ENCODE measurements around the gene OR9Q1. TPM values are rescaled to one million over a fixed set of nuclear protein-coding genes. Genes with fewer than 3 reads are reported as not detected.

OR9Q1 gene
- total RNA-seq, 1 donor from 2014 or later = not detected

DNA sequence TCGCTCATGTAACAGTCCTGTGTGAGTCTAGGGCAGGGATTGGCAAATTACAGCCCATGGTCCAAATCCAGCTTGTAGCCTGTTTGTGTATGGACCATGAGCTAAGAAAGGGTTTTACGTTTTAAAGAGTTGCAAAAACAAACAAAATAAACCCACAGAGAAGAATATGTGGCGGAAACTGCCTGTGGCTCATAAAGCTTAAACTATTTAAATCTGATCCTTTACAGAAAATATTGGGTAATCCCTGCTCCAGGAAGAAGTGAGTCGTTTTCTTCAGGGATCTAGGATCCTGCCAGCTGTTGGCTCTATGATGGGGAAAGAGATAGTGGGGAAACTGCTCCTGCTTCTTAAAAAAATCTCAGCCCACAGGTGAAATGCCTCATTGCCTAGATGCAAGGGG is 3.7 kb downstream of the OR9Q1 start:
- intact Hi-C loops (cut with DNase I) = no loop called here
- no peak for DNase-seq
- no peak for ATAC-seq (ENCODE audit: poor library complexity)

- intact Hi-C loops (cut with DNase I) = no loop called here
- ATAC-seq (ENCODE audit: poor library complexity) (peak; percentile 26), DNase-seq (peak; percentile 42)
Observed at GRCh38 chr11:58028687-58029411, 5.2 kb downstream of the OR9Q1 start.

GRCh38 chr11:58030653-58031052 is 7.0 kb downstream of the OR9Q1 start, which contains the start of gene OR6Q1:
TSS of gene OR6Q1 (plus strand) at chr11:58030953. CDS start at chr11:58030953, 0 bp downstream.
- no peak for ATAC-seq (ENCODE audit: poor library complexity)

DNA sequence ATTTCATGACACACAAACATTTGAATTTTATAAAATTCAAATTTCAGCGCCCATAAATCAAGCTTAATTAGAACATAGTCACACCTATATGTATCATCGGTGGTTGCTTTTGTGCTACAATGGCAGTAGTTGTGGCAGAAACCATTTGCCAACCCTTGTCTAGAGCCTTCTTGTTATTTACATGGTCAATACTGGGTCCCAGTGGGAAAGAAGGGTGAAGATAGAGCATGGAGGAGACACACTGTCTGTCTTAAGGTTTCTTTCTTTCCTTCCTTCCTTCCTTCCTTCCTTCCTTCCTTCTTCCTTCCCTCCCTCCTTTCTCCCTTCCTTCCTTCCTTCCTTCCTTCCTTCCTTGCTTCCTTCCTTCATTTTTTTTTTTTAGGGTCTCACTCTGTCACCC is 10.8 kb downstream of the OR9Q1 start:
- intact Hi-C loops (cut with DNase I) = no loop called here
- DNase-seq (no peak), ATAC-seq (ENCODE audit: poor library complexity) (no peak)

More at GRCh38 chr11:58030653-58031052, 7.0 kb downstream of the OR9Q1 start, which contains the start of gene OR6Q1:
- no peak for DNase-seq
- intact Hi-C loops (cut with DNase I) = no loop called here

DNA sequence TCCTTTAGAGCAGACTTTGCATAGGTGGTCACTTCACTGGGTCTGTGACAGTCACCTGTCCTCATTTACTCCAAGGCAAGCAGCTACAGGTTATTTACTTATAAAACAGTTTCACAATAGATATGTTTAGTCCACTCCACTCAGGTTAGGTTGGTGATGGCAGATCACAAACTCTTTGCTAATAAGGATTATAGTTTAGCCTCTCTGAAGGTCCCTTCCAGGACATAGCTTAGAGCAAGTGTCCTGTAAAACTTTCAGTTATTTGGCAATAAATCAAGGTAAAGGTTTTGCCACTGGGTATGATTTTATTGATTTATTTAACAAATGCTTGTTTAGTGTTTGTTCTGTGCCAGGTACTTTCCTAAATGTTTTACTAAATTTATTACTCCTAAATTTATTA is 15.9 kb downstream of the OR9Q1 start:
- DNase-seq = no peak
- no peak for ATAC-seq (ENCODE audit: poor library complexity)
- intact Hi-C loops (cut with DNase I) = no loop called here

DNA sequence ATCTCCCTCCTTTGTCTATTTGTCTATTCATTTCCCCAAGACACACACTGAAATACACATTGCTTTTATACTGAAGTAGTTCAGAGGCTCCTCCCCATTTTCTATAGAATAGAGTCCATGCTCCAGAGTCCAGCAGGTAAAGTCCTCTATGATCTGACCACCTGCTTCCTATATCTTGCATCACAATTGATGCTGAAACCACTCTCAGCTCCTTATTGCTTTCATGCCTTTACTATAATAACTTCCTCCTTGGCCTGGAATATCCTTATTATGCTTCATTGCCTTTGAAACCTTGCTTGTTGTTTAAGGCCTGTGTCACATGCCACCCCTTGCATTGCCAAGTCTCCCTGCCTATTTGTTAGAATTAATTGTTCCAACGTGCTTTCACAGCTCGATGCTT is 19.7 kb downstream of the OR9Q1 start:
- ATAC-seq (ENCODE audit: poor library complexity) (no peak), DNase-seq (no peak)
- intact Hi-C loops (cut with DNase I) = no loop called here

GRCh38 chr11:58046231-58046630 is 22.6 kb downstream of the OR9Q1 start:
- DNase-seq (no peak), ATAC-seq (ENCODE audit: poor library complexity) (no peak)
- intact Hi-C loops (cut with DNase I) = no loop called here

- ATAC-seq (ENCODE audit: poor library complexity) (no peak), DNase-seq (no peak)
- intact Hi-C loops (cut with DNase I) = no loop called here
Observed at GRCh38 chr11:58047818-58048217, 24.1 kb downstream of the OR9Q1 start.

GRCh38 chr11:58055806-58056401 is 32.2 kb downstream of the OR9Q1 start:
- intact Hi-C loops (cut with DNase I) = no loop called here
- ATAC-seq (ENCODE audit: poor library complexity) = no peak
- DNase-seq = no peak

- ATAC-seq (ENCODE audit: poor library complexity) (no peak), DNase-seq (no peak)
- intact Hi-C loops (cut with DNase I) = no loop called here
Observed at GRCh38 chr11:58057481-58057880, 33.8 kb downstream of the OR9Q1 start.

DNA sequence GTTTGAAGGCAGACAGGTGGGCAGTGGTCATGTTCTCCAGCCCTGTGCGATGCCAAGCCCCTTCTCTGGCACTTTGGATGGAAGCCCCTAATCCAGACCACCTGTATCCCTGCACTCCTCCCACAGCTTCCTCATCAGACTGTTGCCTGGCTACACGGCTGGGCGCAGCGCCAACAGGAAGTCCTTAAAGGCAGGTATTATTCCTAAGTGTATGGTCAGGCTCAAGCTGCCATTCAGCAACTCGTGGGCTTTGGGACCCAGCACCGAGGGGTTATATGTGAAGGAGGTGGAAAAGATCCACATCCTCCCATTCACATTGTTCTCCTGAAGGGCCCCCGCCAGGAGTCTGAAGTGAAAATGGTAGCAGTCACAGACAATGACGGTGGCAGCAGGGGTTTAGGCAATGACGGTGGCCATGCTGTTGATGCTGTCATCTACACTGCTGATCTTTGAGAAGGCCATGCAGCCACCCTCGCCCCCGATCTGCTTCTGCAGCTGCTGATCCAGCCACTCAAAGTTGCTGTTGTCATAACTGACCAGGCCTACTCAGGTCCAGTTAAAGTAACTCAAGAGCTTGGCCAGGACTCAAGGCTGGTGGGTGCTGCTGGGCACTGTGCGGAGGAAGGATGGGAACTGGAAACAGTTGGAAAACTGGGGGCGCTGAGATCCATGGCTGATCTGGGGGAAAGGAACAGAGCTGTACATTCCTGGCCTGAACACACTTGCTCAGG is 34.8 kb downstream of the OR9Q1 start:
- ATAC-seq (ENCODE audit: poor library complexity) (peak; percentile 57), DNase-seq (no peak)
- intact Hi-C loops (cut with DNase I) = no loop called here

DNA sequence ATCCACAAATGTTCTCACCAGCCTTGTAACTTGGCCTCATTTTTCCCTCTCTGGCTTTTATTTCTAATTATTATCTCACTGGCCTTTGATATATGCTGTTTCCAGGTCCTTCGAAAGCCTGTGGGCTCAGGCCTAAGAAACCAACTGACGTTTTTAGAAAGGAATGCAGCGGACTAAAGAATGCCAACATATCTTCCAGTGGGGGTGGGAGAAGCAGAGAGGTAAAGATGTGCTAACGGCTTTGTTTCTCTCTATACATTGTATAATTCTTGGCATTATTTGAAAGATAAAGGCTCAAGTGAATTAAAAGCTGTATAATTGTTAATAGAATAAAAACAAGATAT is 35.3 kb downstream of the OR9Q1 start:
- ATAC-seq (ENCODE audit: poor library complexity) = peak; percentile 82
- intact Hi-C loops (cut with DNase I) = no loop called here

GRCh38 chr11:58060535-58060934 is 36.9 kb downstream of the OR9Q1 start:
- intact Hi-C loops (cut with DNase I) = no loop called here
- ATAC-seq (ENCODE audit: poor library complexity) = no peak
- DNase-seq = no peak

More for the DNA sequence above, 35.3 kb downstream of the OR9Q1 start:
- no peak for DNase-seq

GRCh38 chr11:58060939-58061672 is 37.4 kb downstream of the OR9Q1 start:
- intact Hi-C loops (cut with DNase I) = no loop called here
- no peak for DNase-seq
- no peak for ATAC-seq (ENCODE audit: poor library complexity)

DNA sequence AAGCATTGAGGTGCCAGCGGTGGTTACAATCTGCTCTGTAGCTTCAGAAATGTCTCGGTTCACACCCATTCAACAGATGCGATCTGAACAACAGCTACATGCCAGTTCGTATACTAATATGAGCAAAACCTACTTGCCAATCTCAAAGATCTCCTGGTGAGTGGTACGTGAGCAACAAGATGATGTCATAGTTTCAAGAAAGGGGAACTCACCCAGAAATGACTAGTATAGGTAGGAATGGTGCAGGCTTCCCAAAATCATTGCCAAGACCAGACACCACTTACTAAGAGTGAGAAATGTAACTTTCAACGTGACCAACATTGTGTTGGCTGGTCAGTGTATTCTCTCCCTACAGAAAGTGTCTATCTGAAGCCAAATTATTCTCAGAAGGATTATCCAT is 38.1 kb downstream of the OR9Q1 start:
- intact Hi-C loops (cut with DNase I) = no loop called here
- DNase-seq (no peak), ATAC-seq (ENCODE audit: poor library complexity) (no peak)

- ATAC-seq (ENCODE audit: poor library complexity) = no peak
- intact Hi-C loops (cut with DNase I) = no loop called here
- no peak for DNase-seq
Observed at GRCh38 chr11:58067685-58068084, 44.0 kb downstream of the OR9Q1 start.

DNA sequence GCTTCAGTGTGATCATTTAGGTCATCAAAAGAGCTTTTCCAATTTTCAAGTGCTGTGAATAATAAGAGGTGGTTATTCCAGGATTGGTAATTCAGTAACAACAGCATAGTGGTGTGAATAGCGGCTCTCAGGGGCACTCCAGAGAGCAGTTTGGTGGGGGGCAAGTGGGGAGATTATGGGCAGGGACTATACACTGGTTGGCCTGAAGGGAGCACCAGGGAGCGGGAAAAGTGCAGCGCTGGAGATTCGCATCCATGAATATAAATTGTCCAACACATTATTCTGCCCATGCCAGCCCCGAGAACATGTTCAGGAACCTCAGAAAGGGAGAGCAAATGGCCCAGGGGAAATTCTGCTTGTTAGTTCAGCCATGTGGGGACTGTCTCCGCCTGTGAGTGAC is 45.0 kb downstream of the OR9Q1 start:
- no peak for ATAC-seq (ENCODE audit: poor library complexity)

DNA sequence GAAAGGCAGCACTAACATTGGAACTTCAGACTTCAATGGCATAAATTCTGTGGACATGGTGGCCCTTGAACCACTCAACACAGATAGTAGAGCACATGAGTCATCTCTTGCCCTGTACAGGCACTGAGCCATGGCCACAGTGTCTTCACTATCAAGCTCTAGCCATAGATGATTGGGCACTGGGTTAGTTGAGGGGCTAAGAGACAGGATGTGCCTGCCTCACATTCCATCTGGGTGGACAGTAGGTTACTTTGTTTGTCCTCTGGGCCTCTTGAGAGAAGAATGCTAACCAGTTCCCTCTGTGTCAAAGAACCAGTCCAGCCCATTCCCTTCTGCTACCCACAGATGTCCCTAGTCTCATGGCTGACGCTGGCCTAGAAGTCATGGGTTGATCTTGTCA is 46.9 kb downstream of the OR9Q1 start:
- no peak for ATAC-seq (ENCODE audit: poor library complexity)
- intact Hi-C loops (cut with DNase I) = no loop called here
- no peak for DNase-seq

More for the DNA sequence above, 45.0 kb downstream of the OR9Q1 start:
- no peak for DNase-seq
- intact Hi-C loops (cut with DNase I) = no loop called here

DNA sequence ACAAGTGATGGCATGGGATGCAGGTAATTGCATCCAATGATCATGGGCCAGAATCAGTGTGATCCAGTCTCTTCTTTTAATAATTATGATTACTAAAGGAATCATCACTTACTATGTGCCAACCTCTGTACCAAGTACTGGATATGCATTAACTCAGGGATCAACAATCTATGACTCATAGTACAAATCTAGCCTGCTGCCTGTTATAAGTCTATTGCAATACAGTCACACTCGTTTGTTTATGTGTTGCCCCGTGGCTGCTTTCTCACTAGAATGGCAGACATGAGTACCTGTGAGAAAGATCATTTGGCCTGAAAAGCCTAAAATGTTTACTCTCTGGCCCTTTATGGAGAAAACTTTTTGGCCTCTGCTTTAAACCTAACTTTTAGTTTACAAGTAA is 52.1 kb downstream of the OR9Q1 start:
- ATAC-seq (ENCODE audit: poor library complexity) = no peak
- intact Hi-C loops (cut with DNase I) = no loop called here

More for the DNA sequence above, 52.1 kb downstream of the OR9Q1 start:
- no peak for DNase-seq

All from Right ventricle myocardium superior (tissue), 1 donor.